HCT116 (cell line): ENCODE results near the gene ZDHHC9. TPM values are rescaled to one million over a fixed set of nuclear protein-coding genes. Genes with fewer than 3 reads are reported as not detected.

Experiments used
- ATAC-seq: fragments of 200-7000 bp; cut with Tn5 transposase; 2 replicates; pipeline ENCODE4 v1.9.1; 2020; ENCODE audit warnings: mild to moderate bottlenecking, moderate library complexity
- BruUV-seq: library from RNA; stranded (reverse); fragments of 400-500 nt; replicated peaks from 2 replicates; lab custom pipeline; 2021; lab: Mats Ljungman, UMichigan
- CTCF ChIA-PET: fragments of 300-600 bp; sonication (Branson Sonifier 250); formaldehyde crosslinking; loops from one replicate; lab custom pipeline; 2021; ENCODE audit warnings: antibody characterized with exemption; lab: Charles Lee
- POLR2A ChIA-PET: fragments of 300-600, 350-600 bp; sonication (Branson Sonifier 250); formaldehyde crosslinking; loops from one replicate; lab custom pipeline; 2021; ENCODE audit warnings: antibody characterized with exemption; lab: Charles Lee
- RAD21 ChIA-PET, 2 experiments: fragments of 300-600 bp; sonication (Branson Sonifier 250); formaldehyde crosslinking; loops; one replicate each; lab custom pipeline; 2023; ENCODE audit warnings: low total read pairs in 2 of 2; ENCODE audit not compliant: uncharacterized antibody in 2 of 2, unreplicated experiment in 2 of 2, low non-redundant PET in 1 of 2; lab: Charles Lee
- DNase-seq: peaks from one replicate; pipeline ENCODE4 v3.0.0-alpha.2; 2010; ENCODE audit warnings: low read depth, low spot score
- H2AFZ ChIP-seq: fragments of 200-600 bp; shearing (Covaris generic), sonication (generic); 2 replicates; pipeline ENCODE4 v1.6.1; 2017; ENCODE audit warnings: low read depth, mixed run types, mixed read lengths, antibody characterized with exemption, low read length; ENCODE audit not compliant: poor library complexity, severe bottlenecking
- H3K27ac ChIP-seq: 2 replicates; pipeline ENCODE4 v1.5.1; 2012; ENCODE audit warnings: low read depth, low read length
- H3K27me3 ChIP-seq: fragments of 200-600 bp; sonication (generic); 2 replicates; pipeline ENCODE4 v1.6.1; 2016; ENCODE audit warnings: mixed run types, low read length, mixed read lengths; ENCODE audit not compliant: insufficient read depth
- H3K36me3 ChIP-seq, 2 experiments: fragments of 200-500 bp in 1 of 2; fragments of 200-600 bp in 1 of 2; sonication (Bioruptor generic) in 1 of 2; sonication (generic) in 1 of 2; 2 replicates each; pipeline versions ENCODE4 v1.5.1 to v1.6.1; 2014 to 2016; ENCODE audit warnings: low read length in 2 of 2, inconsistent platforms in 1 of 2, mixed read lengths in 1 of 2, mixed run types in 1 of 2; ENCODE audit not compliant: insufficient read depth in 2 of 2, control insufficient read depth in 1 of 2
- H3K4me1 ChIP-seq, 2 experiments: fragments of 200-600 bp in 1 of 2; sonication (generic) in 1 of 2; 2 replicates each; pipeline versions ENCODE4 v1.5.1 to v1.6.1; 2012 to 2017; ENCODE audit warnings: low read length in 2 of 2, inconsistent platforms in 1 of 2, mild to moderate bottlenecking in 1 of 2, mixed read lengths in 1 of 2, mixed run types in 1 of 2, moderate library complexity in 1 of 2; ENCODE audit not compliant: insufficient read depth in 2 of 2, control insufficient read depth in 1 of 2
- H3K4me2 ChIP-seq: fragments of 200-600 bp; sonication (generic); 2 replicates; pipeline ENCODE4 v1.6.1; 2017; ENCODE audit warnings: mixed run types, low read length, mixed read lengths
- H3K4me3 ChIP-seq, 2 experiments: fragments of 200-600 bp in 1 of 2; sonication (generic) in 1 of 2; replicated peaks in 1 of 2; 2 replicates each; pipeline ENCODE4 v1.5.1; 2011 to 2016; ENCODE audit warnings: low read length in 2 of 2, control low read depth in 1 of 2, low read depth in 1 of 2, mild to moderate bottlenecking in 1 of 2, mixed read lengths in 1 of 2, mixed run types in 1 of 2
- H3K79me2 ChIP-seq: fragments of 200-600 bp; sonication (generic); 2 replicates; pipeline ENCODE4 v1.6.1; 2017; ENCODE audit warnings: mild to moderate bottlenecking, mixed run types, low read length, moderate library complexity, mixed read lengths; ENCODE audit not compliant: insufficient read depth
- H3K9ac ChIP-seq: fragments of 200-600 bp; sonication (generic); 2 replicates; pipeline ENCODE4 v1.6.1; 2016; ENCODE audit warnings: low read length, mixed read lengths
- H3K9me2 ChIP-seq: fragments of 200-600 bp; sonication (generic), shearing (Covaris generic); 2 replicates; pipeline ENCODE4 v1.6.1; 2017; ENCODE audit warnings: mixed run types, mild to moderate bottlenecking, moderate library complexity; ENCODE audit not compliant: insufficient read depth
- H3K9me3 ChIP-seq, 2 experiments: fragments of 200-500 bp in 1 of 2; fragments of 200-600 bp in 1 of 2; sonication (Bioruptor generic) in 1 of 2; sonication (generic) in 1 of 2; 2 replicates each; pipeline ENCODE4 v1.6.1; 2014 to 2017; ENCODE audit warnings: low read length in 2 of 2, mixed read lengths in 2 of 2, inconsistent platforms in 1 of 2, low read depth in 1 of 2, mild to moderate bottlenecking in 1 of 2, mixed run types in 1 of 2, moderate library complexity in 1 of 2; ENCODE audit not compliant: control insufficient read depth in 1 of 2, insufficient read depth in 1 of 2
- H4K20me1 ChIP-seq: fragments of 200-600 bp; sonication (generic), shearing (Covaris generic); 2 replicates; pipeline ENCODE4 v1.6.1; 2017; ENCODE audit warnings: mixed run types, mild to moderate bottlenecking, moderate library complexity; ENCODE audit not compliant: insufficient read depth
- ELF1 ChIP-seq: IDR thresholded peaks from 2 replicates; pipeline ENCODE4 v1.6.1; 2012; ENCODE audit warnings: low read depth, borderline replicate concordance
- EZH2phosphoT487 ChIP-seq: fragments of 200-600 bp; IDR thresholded peaks from 2 replicates; pipeline ENCODE4 v1.6.1; 2018; ENCODE audit warnings: antibody characterized with exemption, borderline replicate concordance
- FOSL1 ChIP-seq: IDR thresholded peaks from 2 replicates; pipeline ENCODE4 v1.6.1; 2012; ENCODE audit warnings: low read depth
- POLR2A ChIP-seq: IDR thresholded peaks from 2 replicates; pipeline ENCODE4 v1.7.0; 2011; ENCODE audit warnings: borderline replicate concordance; ENCODE audit not compliant: insufficient read depth, insufficient read length; ENCODE audit errors: extremely low read depth
- RAD21 ChIP-seq: IDR thresholded peaks from 2 replicates; pipeline ENCODE4 v1.6.1; 2012; ENCODE audit warnings: low read depth, mild to moderate bottlenecking
- SP1 ChIP-seq: IDR thresholded peaks from 2 replicates; pipeline ENCODE4 v1.6.1; 2012; ENCODE audit warnings: low read depth
- SRF ChIP-seq: IDR thresholded peaks from 2 replicates; pipeline ENCODE4 v1.6.1; 2012; ENCODE audit warnings: low read depth
- TCF7L2 ChIP-seq: IDR thresholded peaks from 2 replicates; pipeline ENCODE4 v1.7.0; 2011; ENCODE audit warnings: borderline replicate concordance, inconsistent platforms; ENCODE audit not compliant: insufficient read depth, insufficient read length; ENCODE audit errors: extremely low read depth
- intact Hi-C: fragments of 100-400 bp; cut with micrococcal nuclease; formaldehyde crosslinking; loops from 2 replicates; pipeline ENCODE4 v1.10.0; 2022
- total RNA-seq: library from RNA; stranded (reverse); gene quantifications from one replicate; pipeline ENCODE4 v1.2.1, GENCODE V29; 2021; ENCODE audit not compliant: unreplicated experiment
- TF ChIP-seq, protein P1 (sequence below): IDR thresholded peaks from 2 replicates; pipeline ENCODE4 v1.6.1; 2011; ENCODE audit warnings: mild to moderate bottlenecking, low read length, moderate library complexity; ENCODE audit not compliant: insufficient replicate concordance; ENCODE audit errors: extremely low read depth

The ZDHHC9 gene
- total RNA-seq, 1 experiment from 2014 or later, result 18.9 TPM

DNA sequence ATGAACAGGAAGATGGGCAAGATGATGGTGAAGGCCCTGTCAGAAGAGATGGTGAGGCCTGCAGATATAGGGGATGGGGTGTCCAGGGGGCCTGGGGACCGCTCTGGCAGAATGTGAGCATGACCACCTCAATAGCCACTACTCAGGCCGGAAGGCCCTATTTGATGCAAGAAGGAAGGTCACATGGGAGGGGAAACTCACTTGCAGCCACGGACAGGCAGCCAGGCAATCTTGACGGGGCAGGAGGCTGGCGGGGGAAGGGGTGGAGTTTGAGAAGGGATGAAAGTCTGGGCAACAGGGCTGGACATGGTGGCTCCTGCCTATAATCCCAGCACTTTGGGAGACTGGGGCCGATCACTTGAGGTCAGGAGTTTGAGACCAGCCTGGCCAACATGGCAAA is 55.2 kb downstream of the ZDHHC9 start:
- CTCF ChIA-PET, result no interaction called here
- Histone ChIP-seq H3K27me3 (no peaks in the 10 kb centered on the region), H4K20me1 (no peaks in the 10 kb centered on the region), H3K79me2 (no peaks in the 10 kb centered on the region), H2AFZ (no peak overlapping the region), H3K27ac (no peak overlapping the region), H3K4me1 (no peaks in the 10 kb centered on the region), H3K9me2 (no peaks in the 10 kb centered on the region), H3K4me3 (no peak overlapping the region), H3K9me3 (no peaks in the 10 kb centered on the region), H3K9ac (no peak overlapping the region), H3K4me2 (no peak overlapping the region), H3K36me3 (no peaks in the 10 kb centered on the region)
- TF ChIP-seq POLR2A, result no peak
- no peak for TF ChIP-seq ELF1
- no peak for TF ChIP-seq SP1
- no peak for TF ChIP-seq RAD21
- no peak for TF ChIP-seq FOSL1
- TF ChIP-seq, protein P1, sequence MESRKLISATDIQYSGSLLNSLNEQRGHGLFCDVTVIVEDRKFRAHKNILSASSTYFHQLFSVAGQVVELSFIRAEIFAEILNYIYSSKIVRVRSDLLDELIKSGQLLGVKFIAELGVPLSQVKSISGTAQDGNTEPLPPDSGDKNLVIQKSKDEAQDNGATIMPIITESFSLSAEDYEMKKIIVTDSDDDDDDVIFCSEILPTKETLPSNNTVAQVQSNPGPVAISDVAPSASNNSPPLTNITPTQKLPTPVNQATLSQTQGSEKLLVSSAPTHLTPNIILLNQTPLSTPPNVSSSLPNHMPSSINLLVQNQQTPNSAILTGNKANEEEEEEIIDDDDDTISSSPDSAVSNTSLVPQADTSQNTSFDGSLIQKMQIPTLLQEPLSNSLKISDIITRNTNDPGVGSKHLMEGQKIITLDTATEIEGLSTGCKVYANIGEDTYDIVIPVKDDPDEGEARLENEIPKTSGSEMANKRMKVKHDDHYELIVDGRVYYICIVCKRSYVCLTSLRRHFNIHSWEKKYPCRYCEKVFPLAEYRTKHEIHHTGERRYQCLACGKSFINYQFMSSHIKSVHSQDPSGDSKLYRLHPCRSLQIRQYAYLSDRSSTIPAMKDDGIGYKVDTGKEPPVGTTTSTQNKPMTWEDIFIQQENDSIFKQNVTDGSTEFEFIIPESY, result no peak
- TF ChIP-seq TCF7L2, result no peak
- no peak for TF ChIP-seq EZH2phosphoT487
- TF ChIP-seq SRF, result no peak
- intact Hi-C loops, result no loop called here
- POLR2A ChIA-PET, result no interaction called here
- RAD21 ChIA-PET, result no interaction called here
- DNase-seq (no peak), ATAC-seq (no peak)
- no TSS peak for BruUV-seq
